ENCODE measurements around the gene TBC1D23.

Gene TBC1D23

DNA sequence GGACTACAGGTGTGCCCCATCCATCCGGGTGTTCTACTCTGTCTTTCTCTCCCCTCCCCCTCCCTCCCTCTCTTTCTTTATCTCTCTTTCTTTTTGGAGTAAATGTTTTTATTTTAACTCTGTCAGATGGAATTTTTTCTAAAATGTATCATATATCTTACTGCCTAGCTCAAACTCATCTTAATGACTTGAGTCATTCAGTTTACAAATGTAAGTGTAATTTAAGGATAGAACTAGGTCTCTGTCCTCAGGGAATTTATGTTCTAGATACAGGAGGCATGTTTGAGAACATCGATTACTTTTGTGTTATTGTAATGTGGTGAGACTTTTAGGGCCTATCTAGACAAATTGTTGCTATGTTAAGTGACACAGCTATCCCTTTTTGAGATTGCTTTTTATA is 3.5 kb downstream of the TBC1D23 start:
- DNase-seq (ENCODE audit: low read depth): no peak
- no peak for TF ChIP-seq CTCF (conservative IDR thresholded peaks at IDR 0.05; ENCODE audit: low read depth, low read length)
- H3K4me3 ChIP-seq (ENCODE audit: low read depth, low read length): no peak overlapping the region

- no peak overlapping the region for H3K4me3 ChIP-seq (ENCODE audit: low read depth, low read length)
- no peak for DNase-seq (ENCODE audit: low read depth)
- TF ChIP-seq CTCF (conservative IDR thresholded peaks at IDR 0.05; ENCODE audit: low read depth, low read length): no peak
Observed at GRCh38 chr3:100265016-100265415, 4.2 kb downstream of the TBC1D23 start.

DNA sequence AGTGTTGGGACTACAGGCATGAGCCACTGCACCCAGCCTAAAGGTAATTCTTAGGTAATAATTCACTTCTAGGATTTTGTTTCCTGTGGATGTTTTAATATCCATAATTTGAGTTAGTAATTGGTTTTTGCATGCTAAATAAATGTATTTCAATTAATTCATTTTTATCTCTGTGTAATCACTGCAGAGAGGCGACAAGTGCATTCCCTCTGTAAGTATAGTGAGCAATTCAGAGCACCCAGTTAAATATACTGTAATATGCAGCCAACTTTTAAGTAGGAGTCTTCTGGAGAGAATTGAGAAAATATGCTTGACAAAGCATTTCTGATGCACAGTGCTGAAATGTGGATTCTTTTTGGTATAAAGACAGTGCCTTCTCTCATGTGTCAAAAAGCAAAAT is 5.7 kb downstream of the TBC1D23 start:
- no peak for DNase-seq (ENCODE audit: low read depth)
- no peak overlapping the region for H3K4me3 ChIP-seq (ENCODE audit: low read depth, low read length)
- no peak for TF ChIP-seq CTCF (conservative IDR thresholded peaks at IDR 0.05; ENCODE audit: low read depth, low read length)

GRCh38 chr3:100268156-100268555 is 7.4 kb downstream of the TBC1D23 start:
- DNase-seq (ENCODE audit: low read depth): no peak
- TF ChIP-seq CTCF (conservative IDR thresholded peaks at IDR 0.05; ENCODE audit: low read depth, low read length): no peak
- H3K4me3 ChIP-seq (ENCODE audit: low read depth, low read length): no peak overlapping the region

DNA sequence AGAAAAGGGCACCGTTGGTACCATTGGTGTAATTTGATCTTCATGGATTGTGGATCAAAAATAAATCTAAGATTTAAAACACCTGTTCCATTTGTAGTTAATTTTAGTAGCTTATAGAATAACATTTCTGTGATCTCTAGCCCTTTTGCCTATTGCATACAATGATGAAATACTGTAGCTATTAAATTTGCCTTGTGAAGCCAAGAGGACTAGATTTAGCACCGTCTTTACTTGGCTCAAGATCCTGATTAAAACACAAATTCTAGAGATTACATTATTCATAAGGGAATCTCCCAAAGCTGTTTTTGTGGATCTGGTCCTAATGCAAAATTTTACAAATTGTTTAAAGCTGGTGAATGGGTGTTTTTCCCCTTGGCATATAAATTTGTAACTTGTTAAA is 8.2 kb downstream of the TBC1D23 start:
- peak; percentile 27 for DNase-seq (ENCODE audit: low read depth)
- TF ChIP-seq CTCF (conservative IDR thresholded peaks at IDR 0.05; ENCODE audit: low read depth, low read length): no peak
- no peak overlapping the region for H3K4me3 ChIP-seq (ENCODE audit: low read depth, low read length)

DNA sequence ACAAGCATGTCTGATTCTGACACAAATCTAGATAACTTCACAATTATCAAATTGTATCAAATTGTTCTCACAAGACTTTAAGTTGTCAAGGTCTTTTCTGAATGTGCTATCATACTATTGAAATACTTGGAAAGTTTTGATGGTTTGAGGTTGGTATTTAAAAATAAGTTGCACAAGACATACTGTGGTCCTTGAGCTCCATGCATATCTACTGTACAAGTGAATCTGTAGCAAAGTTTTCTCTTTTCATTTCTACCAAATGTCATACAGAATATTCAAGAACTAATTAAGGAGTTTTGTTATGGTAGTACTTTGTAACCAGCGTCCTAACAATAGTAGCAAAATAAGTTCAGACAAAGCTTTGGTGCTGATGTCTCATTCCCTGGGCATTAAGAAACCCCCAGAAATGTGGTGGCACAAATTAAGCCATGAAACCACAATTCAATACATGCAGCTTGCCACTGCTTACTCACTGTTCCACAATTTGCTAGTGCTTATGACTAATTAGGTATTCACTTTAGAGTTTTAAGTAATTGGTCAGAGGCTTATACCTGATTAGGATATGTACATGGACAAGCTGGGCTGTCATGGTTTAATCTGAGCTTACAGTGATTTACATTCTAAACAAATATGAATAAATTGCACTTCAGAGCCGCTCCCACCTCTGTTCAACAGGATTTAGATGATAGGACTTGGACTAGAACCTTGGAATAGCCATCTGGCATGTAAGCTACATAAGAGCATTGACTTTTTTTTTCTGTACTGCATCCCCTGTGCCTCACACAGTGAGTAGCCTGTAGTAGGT is 8.8 kb downstream of the TBC1D23 start:
- no peak for TF ChIP-seq CTCF (conservative IDR thresholded peaks at IDR 0.05; ENCODE audit: low read depth, low read length)
- peak; percentile 74 for DNase-seq (ENCODE audit: low read depth)
- no peak overlapping the region for H3K4me3 ChIP-seq (ENCODE audit: low read depth, low read length)

GRCh38 chr3:100270215-100270583 is 9.4 kb downstream of the TBC1D23 start:
- no peak overlapping the region for H3K4me3 ChIP-seq (ENCODE audit: low read depth, low read length)
- TF ChIP-seq CTCF (conservative IDR thresholded peaks at IDR 0.05; ENCODE audit: low read depth, low read length): no peak
- no peak for DNase-seq (ENCODE audit: low read depth)

All from choroid plexus epithelial cell (primary cell).